CD14-positive monocyte (primary cell): Measurements from ENCODE around the gene CELF2. TPM values are rescaled to one million over a fixed set of nuclear protein-coding genes. Genes with fewer than 3 reads are reported as not detected.

Source experiments
- DNase-seq, 3 donors: peaks; one replicate each; pipeline ENCODE4 v3.0.0-alpha.2; 2011 to 2022
- H2AFZ ChIP-seq: 2 replicates; pipeline ENCODE4 v1.6.0; 2012; ENCODE audit warnings: mild to moderate bottlenecking, low read depth, low read length, inconsistent platforms; ENCODE audit not compliant: insufficient read depth, poor library complexity, severe bottlenecking
- H3K27ac ChIP-seq, 2 donors: 1 replicate in 1 of 2; 2 replicates in 1 of 2; pipeline ENCODE4 v1.5.1; 2012 to 2013; ENCODE audit warnings: low read length in 2 of 2, control low read depth in 1 of 2, inconsistent platforms in 1 of 2, low read depth in 1 of 2, mild to moderate bottlenecking in 1 of 2
- H3K27me3 ChIP-seq, 2 donors: one replicate each; pipeline versions ENCODE4 v1.6.0 to v1.6.1; 2011 to 2013; ENCODE audit warnings: low read length in 2 of 2; ENCODE audit not compliant: control insufficient read depth in 2 of 2, insufficient read depth in 2 of 2
- H3K36me3 ChIP-seq, 2 donors: replicated peaks in 1 of 2; 1 replicate in 1 of 2; 2 replicates in 1 of 2; pipeline versions ENCODE4 v1.5.1 to v1.6.1; 2012 to 2013; ENCODE audit warnings: low read length in 2 of 2, control low read depth in 1 of 2, inconsistent platforms in 1 of 2, mild to moderate bottlenecking in 1 of 2; ENCODE audit not compliant: insufficient read depth in 2 of 2, control insufficient read depth in 1 of 2
- H3K4me1 ChIP-seq, 2 donors: 1 replicate in 1 of 2; 2 replicates in 1 of 2; pipeline versions ENCODE4 v1.5.1 to v1.6.1; 2012 to 2013; ENCODE audit warnings: low read length in 2 of 2, control low read depth in 1 of 2, inconsistent platforms in 1 of 2, mild to moderate bottlenecking in 1 of 2, moderate library complexity in 1 of 2; ENCODE audit not compliant: insufficient read depth in 2 of 2, control insufficient read depth in 1 of 2
- H3K4me2 ChIP-seq: replicated peaks from 2 replicates; pipeline ENCODE3; 2012; ENCODE audit warnings: low read length, moderate library complexity, mild to moderate bottlenecking; ENCODE audit not compliant: poor library complexity, severe bottlenecking; ENCODE audit errors: extremely low read depth
- H3K4me3 ChIP-seq, 3 experiments: fragments of 200-600 bp in 1 of 3; sonication (generic) in 1 of 3; replicated peaks in 1 of 3; 1 replicate in 2 of 3; 2 replicates in 1 of 3; pipeline ENCODE4 v1.5.1; 2011 to 2013; ENCODE audit warnings: low read length in 3 of 3, mild to moderate bottlenecking in 3 of 3, control low read depth in 2 of 3, low read depth in 2 of 3, inconsistent platforms in 1 of 3, moderate library complexity in 1 of 3
- H3K79me2 ChIP-seq: 2 replicates; pipeline ENCODE4 v1.6.0; 2012; ENCODE audit warnings: mild to moderate bottlenecking, control low read depth, inconsistent platforms, low read length, moderate library complexity; ENCODE audit not compliant: insufficient read depth
- H3K9ac ChIP-seq: 2 replicates; pipeline ENCODE4 v1.6.0; 2017; ENCODE audit warnings: low read length, mild to moderate bottlenecking; ENCODE audit not compliant: insufficient read depth, poor library complexity, severe bottlenecking
- H3K9me3 ChIP-seq, 2 donors: replicated peaks in 1 of 2; 1 replicate in 1 of 2; 2 replicates in 1 of 2; pipeline versions ENCODE4 v1.5.1 to v1.6.1; 2012 to 2013; ENCODE audit warnings: low read length in 2 of 2, control low read depth in 1 of 2; ENCODE audit not compliant: control insufficient read depth in 1 of 2, insufficient read depth in 1 of 2
- H4K20me1 ChIP-seq: 2 replicates; pipeline ENCODE4 v1.6.0; 2012; ENCODE audit warnings: mild to moderate bottlenecking, low read length, control low read depth, moderate library complexity; ENCODE audit not compliant: insufficient read depth
- H3K27ac Mint-ChIP-seq, 7 donors: one replicate each; pipeline ENCODE4 v1.8.0; 2020; ENCODE audit warnings: mild to moderate bottlenecking in 7 of 7, mixed read lengths in 7 of 7, moderate library complexity in 6 of 7, inconsistent platforms in 2 of 7
- H3K27me3 Mint-ChIP-seq, 3 donors: one replicate each; pipeline ENCODE4 v1.8.0; 2021 to 2022; ENCODE audit warnings: low read depth in 3 of 3, mild to moderate bottlenecking in 3 of 3, mixed read lengths in 3 of 3, moderate library complexity in 3 of 3, inconsistent platforms in 1 of 3
- H3K36me3 Mint-ChIP-seq, 2 donors: one replicate each; pipeline ENCODE4 v1.8.0; 2020; ENCODE audit warnings: mixed read lengths in 2 of 2, inconsistent platforms in 1 of 2, mild to moderate bottlenecking in 1 of 2
- H3K4me1 Mint-ChIP-seq: one replicate; pipeline ENCODE4 v1.8.0; 2020; ENCODE audit warnings: mild to moderate bottlenecking, mixed read lengths
- H3K4me3 Mint-ChIP-seq, 2 donors: one replicate each; pipeline ENCODE4 v1.8.0; 2020; ENCODE audit warnings: mild to moderate bottlenecking in 2 of 2, mixed read lengths in 2 of 2, moderate library complexity in 1 of 2
- H3K9me3 Mint-ChIP-seq, 7 donors: one replicate each; pipeline ENCODE4 v1.8.0; 2020 to 2022; ENCODE audit warnings: mixed read lengths in 7 of 7, mild to moderate bottlenecking in 6 of 7, moderate library complexity in 6 of 7, inconsistent platforms in 2 of 7
- CTCF ChIP-seq: fragments of 200-600 bp; IDR thresholded peaks from one replicate; pipeline ENCODE4 v1.8.0; 2022; ENCODE audit warnings: antibody characterized with exemption, mild to moderate bottlenecking
- WGBS: methylation state at CpG from one replicate; pipeline ENCODE4 v1.1.5; 2013; ENCODE audit warnings: missing lambda C conversion rate; ENCODE audit not compliant: insufficient coverage; 5-methylcytosine and 5-hydroxymethylcytosine counted together
- intact Hi-C, 2 donors: fragments of 100-400 bp; cut with micrococcal nuclease; formaldehyde crosslinking; loops; one replicate each; pipeline versions ENCODE4 v1.15.0 to v1.15.1; 2023
- polyA plus RNA-seq, 3 donors: library from polyadenylated mRNA; depleted of rRNA in 1 of 3; unstranded in 2 of 3; stranded (reverse) in 1 of 3; fragments of 300-500 nt in 2 of 3; fragments of >200 nt in 1 of 3; fragmentation: Illumina TruSeq in 2 of 3; gene quantifications; 1 replicate in 2 of 3; 2 replicates in 1 of 3; pipeline ENCODE4 v1.2.3, GENCODE V29; 2012 to 2021

Gene CELF2
- polyA plus RNA-seq, 3 donors: 53.5 to 93.3 (median 80.5) TPM

GRCh38 chr10:11377267-11377666 is 359.6 kb downstream of the CELF2 start:
- Histone ChIP-seq H3K9me3 (no peaks in the 10 kb centered on the region), H3K27ac (no peak overlapping the region), H3K27me3 (no peaks in the 10 kb centered on the region), H3K4me2 (no peak overlapping the region), H2AFZ (no peak overlapping the region), H3K36me3 (no peaks in the 10 kb centered on the region), H3K9ac (no peak overlapping the region), H4K20me1 (no peaks in the 10 kb centered on the region), H3K79me2 (no peaks in the 10 kb centered on the region), H3K4me3 (no peak overlapping the region), H3K4me1 (no peaks in the 10 kb centered on the region)
- DNase-seq: no peak
- intact Hi-C loops: no loop called here
- Mint-ChIP-seq H3K9me3 (peaks cover 0 to 2% (median 0%) of the 10 kb centered on the region in 7 donors), H3K36me3 (no peaks in the 10 kb centered on the region), H3K27ac (no peak overlapping the region), H3K4me3 (no peak overlapping the region), H3K27me3 (peaks cover 1 to 8% (median 2%) of the 10 kb centered on the region in 3 donors), H3K4me1 (peaks cover 2% of the 10 kb centered on the region)
- WGBS: 91% methylated on average over 2 of the region's 3 CpGs
- TF ChIP-seq CTCF: no peak

GRCh38 chr10:11378835-11379234 is 361.2 kb downstream of the CELF2 start:
- 63% methylated on average over 3 of the region's 6 CpGs for WGBS
- Histone ChIP-seq H3K9me3 (no peaks in the 10 kb centered on the region), H3K9ac (no peak overlapping the region), H3K4me2 (no peak overlapping the region), H3K79me2 (no peaks in the 10 kb centered on the region), H3K36me3 (no peaks in the 10 kb centered on the region), H3K27me3 (no peaks in the 10 kb centered on the region), H2AFZ (no peak overlapping the region), H3K27ac (no peak overlapping the region), H3K4me3 (no peak overlapping the region), H3K4me1 (no peaks in the 10 kb centered on the region), H4K20me1 (no peaks in the 10 kb centered on the region)
- Mint-ChIP-seq H3K4me1 (peaks cover 3% of the 10 kb centered on the region), H3K4me3 (no peak overlapping the region), H3K36me3 (no peaks in the 10 kb centered on the region), H3K27ac (no peak overlapping the region), H3K27me3 (peaks cover 1 to 4% (median 3%) of the 10 kb centered on the region in 3 donors), H3K9me3 (peaks cover 0 to 3% (median 0%) of the 10 kb centered on the region in 7 donors)
- TF ChIP-seq CTCF: no peak
- no peak for DNase-seq
- intact Hi-C loops: no loop called here
